Muscle layer of colon (tissue), 2 donors: ENCODE results near the gene DCAF15.

Experiments used
- H3K27ac ChIP-seq: one replicate; pipeline ENCODE4 v1.7.0; 2013; ENCODE audit warnings: low read depth, mild to moderate bottlenecking, low read length, moderate library complexity
- H3K27me3 ChIP-seq, 2 donors: one replicate each; pipeline ENCODE4 v1.7.0; 2013; ENCODE audit warnings: low read length in 2 of 2, mild to moderate bottlenecking in 2 of 2; ENCODE audit not compliant: insufficient read depth in 2 of 2, control insufficient read depth in 1 of 2
- H3K36me3 ChIP-seq: one replicate; pipeline ENCODE4 v1.7.0; 2013; ENCODE audit warnings: mild to moderate bottlenecking, low read length; ENCODE audit not compliant: insufficient read depth
- H3K4me1 ChIP-seq: one replicate; pipeline ENCODE4 v1.7.0; 2013; ENCODE audit warnings: mild to moderate bottlenecking, low read length; ENCODE audit not compliant: insufficient read depth
- H3K4me3 ChIP-seq, 2 donors: one replicate each; pipeline ENCODE4 v1.7.0; 2013; ENCODE audit warnings: low read length in 2 of 2, low read depth in 1 of 2, mild to moderate bottlenecking in 1 of 2, moderate library complexity in 1 of 2
- H3K9ac ChIP-seq: one replicate; pipeline ENCODE4 v1.7.0; 2013; ENCODE audit warnings: low read length
- H3K9me3 ChIP-seq: one replicate; pipeline ENCODE4 v1.7.0; 2013; ENCODE audit warnings: mild to moderate bottlenecking, low read length
- donor health status: abdominal sarcoma.
- donor health status: Adenocarcinoma of cecum.

DCAF15 gene

GRCh38 chr19:13932149-13932637, 20.1 kb upstream of the DCAF15 start:
- H3K27ac ChIP-seq: no peak overlapping the region
- H3K27me3 ChIP-seq: peaks cover 0 to 13% of the 10 kb centered on the region in 2 donors
- H3K36me3 ChIP-seq: peaks cover 1% of the 10 kb centered on the region
- H3K4me1 ChIP-seq: no peaks in the 10 kb centered on the region
- H3K9ac ChIP-seq: no peak overlapping the region
- no peak overlapping the region for H3K4me3 ChIP-seq
- no peaks in the 10 kb centered on the region for H3K9me3 ChIP-seq

- Histone ChIP-seq H3K27me3 (peaks cover 6 to 20% of the 10 kb centered on the region in 2 donors), H3K9ac (no peak overlapping the region), H3K4me1 (no peaks in the 10 kb centered on the region), H3K36me3 (no peaks in the 10 kb centered on the region), H3K9me3 (no peaks in the 10 kb centered on the region), H3K4me3 (no peak overlapping the region), H3K27ac (no peak overlapping the region)
Observed at GRCh38 chr19:13932911-13933393, 19.4 kb upstream of the DCAF15 start.

- Histone ChIP-seq H3K27me3 (peaks cover 6 to 30% of the 10 kb centered on the region in 2 donors), H3K4me1 (no peaks in the 10 kb centered on the region), H3K36me3 (no peaks in the 10 kb centered on the region), H3K9ac (no peak overlapping the region), H3K4me3 (no peak overlapping the region), H3K9me3 (no peaks in the 10 kb centered on the region), H3K27ac (no peak overlapping the region)
Observed at GRCh38 chr19:13934785-13935109, 17.6 kb upstream of the DCAF15 start.

- Histone ChIP-seq H3K9ac (no peak overlapping the region), H3K9me3 (no peaks in the 10 kb centered on the region), H3K4me1 (no peaks in the 10 kb centered on the region), H3K27me3 (peaks cover 6 to 30% of the 10 kb centered on the region in 2 donors), H3K36me3 (no peaks in the 10 kb centered on the region), H3K27ac (no peak overlapping the region), H3K4me3 (no peak overlapping the region)
Observed at GRCh38 chr19:13935765-13936510, 16.4 kb upstream of the DCAF15 start.

DNA sequence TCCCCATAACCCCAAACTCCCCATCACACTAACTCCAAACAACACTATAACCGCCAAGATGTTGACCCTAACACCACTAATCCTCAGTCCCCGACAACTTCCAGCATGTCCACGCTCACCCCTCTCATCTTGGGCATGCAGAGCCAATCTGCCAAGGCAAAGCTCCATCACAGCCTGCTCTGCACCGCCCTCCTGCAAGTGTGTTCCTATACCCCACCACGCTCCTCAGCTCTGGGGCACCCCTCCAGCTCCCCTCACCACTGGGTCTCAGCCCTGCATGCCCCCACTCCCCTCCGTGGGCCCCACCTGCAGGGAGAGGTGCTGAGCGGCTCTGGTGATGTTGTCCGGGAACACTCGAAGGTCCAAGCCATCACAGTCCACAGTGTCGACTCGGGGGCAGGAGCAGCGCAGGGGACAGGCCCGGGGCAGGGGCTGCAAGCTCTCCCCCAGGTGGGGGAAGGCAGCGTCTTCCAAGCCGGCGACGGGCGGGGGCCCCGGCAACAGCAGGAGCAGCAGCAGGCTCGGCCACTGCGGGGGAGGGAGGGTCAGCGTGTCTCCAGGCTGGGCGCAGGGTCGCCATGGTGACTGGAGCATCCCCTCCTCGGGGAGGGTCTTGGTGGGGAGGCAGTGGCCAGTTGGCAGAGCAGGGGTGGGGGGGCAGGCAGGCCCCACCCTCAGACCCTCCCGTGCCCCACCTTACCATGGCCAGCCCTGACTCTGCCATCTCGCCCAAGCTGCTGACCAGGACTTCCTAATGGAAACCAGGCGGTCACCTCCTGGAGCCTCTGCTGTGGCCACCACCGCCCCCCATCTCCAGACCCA, 14.6 kb upstream of the DCAF15 start:
- Histone ChIP-seq H3K27ac (no peak overlapping the region), H3K4me1 (no peaks in the 10 kb centered on the region), H3K9ac (no peak overlapping the region), H3K4me3 (no peak overlapping the region), H3K27me3 (peaks cover 6 to 30% of the 10 kb centered on the region in 2 donors), H3K36me3 (no peaks in the 10 kb centered on the region), H3K9me3 (no peaks in the 10 kb centered on the region)

- Histone ChIP-seq H3K36me3 (no peaks in the 10 kb centered on the region), H3K27me3 (peaks cover 6 to 30% of the 10 kb centered on the region in 2 donors), H3K9ac (no peak within 1 kb of the TSS), H3K4me3 (no peak within 1 kb of the TSS), H3K9me3 (no peaks in the 10 kb centered on the region), H3K4me1 (no peaks in the 10 kb centered on the region), H3K27ac (no peak within 1 kb of the TSS)
Observed at GRCh38 chr19:13938301-13939064, 13.8 kb upstream of the DCAF15 start, which contains the start of gene PODNL1. TSS of gene PODNL1 (minus strand) at chr19:13938417. CDS start at chr19:13938181, 236 bp downstream.

- Histone ChIP-seq H3K9me3 (no peaks in the 10 kb centered on the region), H3K27me3 (peaks cover 6 to 18% of the 10 kb centered on the region in 2 donors), H3K9ac (no peak overlapping the region), H3K4me1 (no peaks in the 10 kb centered on the region), H3K36me3 (no peaks in the 10 kb centered on the region), H3K27ac (no peak overlapping the region), H3K4me3 (no peak overlapping the region)
Observed at GRCh38 chr19:13942023-13942684, 10.2 kb upstream of the DCAF15 start.

GRCh38 chr19:13946414-13946813, 5.9 kb upstream of the DCAF15 start:
- H3K4me3 ChIP-seq: no peak overlapping the region
- no peak overlapping the region for H3K27ac ChIP-seq
- H3K36me3 ChIP-seq: no peaks in the 10 kb centered on the region
- no peaks in the 10 kb centered on the region for H3K4me1 ChIP-seq
- no peak overlapping the region for H3K9ac ChIP-seq
- H3K9me3 ChIP-seq: no peaks in the 10 kb centered on the region
- H3K27me3 ChIP-seq: no peaks in the 10 kb centered on the region

DNA sequence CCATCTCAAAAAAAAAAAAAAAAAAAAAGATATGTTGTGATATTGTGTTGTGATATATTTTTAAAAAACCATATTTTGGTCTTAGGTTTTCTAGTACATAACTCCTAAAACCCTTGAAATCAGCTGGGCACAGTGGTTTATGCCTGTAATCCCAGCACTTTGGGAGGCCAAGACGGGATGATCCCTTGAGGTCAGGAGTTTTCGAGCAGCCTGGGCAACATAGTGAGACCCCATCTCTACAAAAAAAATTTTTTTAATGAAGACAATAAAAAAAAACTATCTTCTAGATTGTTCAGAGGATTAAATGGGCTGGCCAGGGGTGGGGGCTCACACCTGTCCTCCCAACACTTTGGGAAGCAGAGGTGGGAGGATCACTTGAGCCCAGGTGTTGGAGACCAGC, 1.3 kb upstream of the DCAF15 start:
- Histone ChIP-seq H3K4me3 (no peak overlapping the region), H3K27ac (no peak overlapping the region), H3K9me3 (no peaks in the 10 kb centered on the region), H3K27me3 (no peaks in the 10 kb centered on the region), H3K9ac (no peak overlapping the region), H3K36me3 (peaks cover 9% of the 10 kb centered on the region), H3K4me1 (peaks cover 13% of the 10 kb centered on the region)

- Histone ChIP-seq H3K27me3 (no peaks in the 10 kb centered on the region), H3K9ac (no peak overlapping the region), H3K36me3 (peaks cover 15% of the 10 kb centered on the region), H3K9me3 (no peaks in the 10 kb centered on the region), H3K27ac (no peak overlapping the region), H3K4me1 (peaks cover 13% of the 10 kb centered on the region), H3K4me3 (peak overlapping the region; percentile 15 to 60)
Observed at GRCh38 chr19:13951799-13952153, 533 bp upstream of the DCAF15 start.
